HT-29 (cell line): Measurements from ENCODE around the gene LSP1. TPM values are rescaled to one million over a fixed set of nuclear protein-coding genes. Genes with fewer than 3 reads are reported as not detected.
"Not testable (repeated sequence)": the region's sequence is repeated elsewhere in the genome, so short reads cannot be mapped to it uniquely, and the experiment has no call there.

ENCODE experiments used
- DNase-seq: peaks from one replicate; pipeline ENCODE4 v3.0.0-alpha.2; 2015; ENCODE audit warnings: low spot score
- total RNA-seq: library from RNA; depleted of rRNA; stranded (reverse); fragments of >200 nt; shearing (Covaris generic); gene quantifications from 2 replicates; pipeline ENCODE4 v1.2.3, GENCODE V29; 2014

Gene LSP1
- total RNA-seq, 1 experiment from 2014 or later: 0.05 TPM

GRCh38 chr11:1877211-1878136, 24.6 kb downstream of the LSP1 start:
- DNase-seq: peak; percentile 53

GRCh38 chr11:1878137-1879031, 25.5 kb downstream of the LSP1 start:
- no peak for DNase-seq

GRCh38 chr11:1879342-1879940, 26.6 kb downstream of the LSP1 start:
- no peak for DNase-seq

- no peak for DNase-seq
Measured at GRCh38 chr11:1879941-1880720, 27.2 kb downstream of the LSP1 start.

DNA sequence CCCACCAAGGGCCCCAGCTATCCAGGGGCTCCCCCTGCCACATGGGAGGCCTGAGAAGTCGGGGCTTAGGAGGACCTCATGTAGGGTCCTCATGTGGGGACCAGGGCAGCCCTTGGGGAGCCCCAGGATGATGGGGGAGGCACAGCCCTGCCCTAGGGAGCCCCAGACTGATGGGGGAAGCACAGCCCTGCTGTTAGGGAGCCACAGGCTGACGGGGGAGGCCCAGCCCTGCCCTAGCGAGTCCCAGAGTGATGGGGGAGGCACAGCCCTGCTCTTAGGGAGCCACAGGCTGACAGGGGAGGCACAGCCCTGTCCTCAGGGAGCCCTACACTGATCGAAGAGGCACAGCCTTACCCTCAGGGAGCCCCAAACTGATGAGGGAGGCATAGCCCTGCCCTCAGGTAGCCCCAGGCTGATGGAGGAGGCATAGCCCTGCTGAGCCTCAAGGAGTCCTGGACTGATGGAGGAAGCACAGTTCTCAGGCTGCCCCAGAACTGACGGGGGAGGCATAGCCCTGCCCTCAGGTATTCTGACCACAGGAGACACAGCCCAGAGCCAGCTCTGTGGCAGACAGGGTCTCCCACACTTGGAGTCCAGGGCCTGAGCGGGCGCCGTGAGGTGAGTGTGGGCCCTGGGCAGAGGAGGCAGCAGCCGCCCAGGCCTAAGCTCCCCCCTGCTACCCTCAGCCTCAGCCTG, 28.0 kb downstream of the LSP1 start:
- DNase-seq: no peak

GRCh38 chr11:1881442-1882264, 28.8 kb downstream of the LSP1 start:
- no peak for DNase-seq

GRCh38 chr11:1882265-1883238, 29.7 kb downstream of the LSP1 start:
- peak; percentile 86 for DNase-seq

DNA sequence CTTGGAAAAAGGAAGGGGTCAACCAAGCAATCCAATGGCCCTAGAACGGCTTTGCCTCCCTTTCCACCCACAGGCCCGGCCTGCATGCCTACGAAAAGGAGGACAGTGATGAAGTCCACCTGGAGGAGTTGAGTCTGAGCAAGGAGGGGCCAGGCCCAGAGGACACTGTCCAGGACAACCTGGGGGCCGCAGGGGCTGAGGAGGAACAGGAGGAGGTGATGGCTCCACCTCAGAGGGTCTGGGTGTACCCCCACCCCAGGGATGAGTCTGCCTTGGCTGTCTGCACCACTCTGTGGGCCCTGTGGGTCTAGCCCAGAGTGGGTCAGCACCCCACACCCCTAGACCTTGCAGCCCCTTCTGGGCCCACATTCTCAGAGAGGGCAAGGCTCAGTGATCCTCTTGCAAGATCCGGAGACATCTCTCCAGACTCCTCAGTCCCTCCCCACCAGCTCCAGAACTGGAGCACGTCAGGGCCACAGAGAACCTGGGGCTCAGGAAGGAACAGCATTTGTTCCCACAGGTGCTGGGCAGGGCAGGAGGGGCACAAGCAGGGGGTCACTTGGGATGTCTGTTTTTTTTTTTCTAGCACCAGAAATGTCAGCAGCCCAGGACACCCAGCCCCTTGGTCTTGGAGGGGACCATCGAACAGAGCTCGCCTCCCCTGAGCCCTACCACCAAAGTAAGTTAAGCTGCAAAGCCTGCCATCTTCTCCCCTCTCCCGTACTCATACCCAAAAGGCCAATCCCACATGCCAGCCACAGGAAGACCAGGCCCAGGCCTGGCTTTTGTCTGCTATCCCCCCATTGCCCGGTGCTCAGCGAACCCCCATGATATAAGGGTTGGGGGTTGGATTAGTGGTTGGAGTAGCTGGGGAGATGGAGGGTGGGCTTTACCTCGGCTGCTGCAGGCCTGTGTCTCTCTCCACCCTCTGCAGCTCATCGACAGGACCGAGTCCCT, 30.7 kb downstream of the LSP1 start:
- DNase-seq: no peak

GRCh38 chr11:1884303-1884700, 31.4 kb downstream of the LSP1 start:
- DNase-seq: no peak

DNA sequence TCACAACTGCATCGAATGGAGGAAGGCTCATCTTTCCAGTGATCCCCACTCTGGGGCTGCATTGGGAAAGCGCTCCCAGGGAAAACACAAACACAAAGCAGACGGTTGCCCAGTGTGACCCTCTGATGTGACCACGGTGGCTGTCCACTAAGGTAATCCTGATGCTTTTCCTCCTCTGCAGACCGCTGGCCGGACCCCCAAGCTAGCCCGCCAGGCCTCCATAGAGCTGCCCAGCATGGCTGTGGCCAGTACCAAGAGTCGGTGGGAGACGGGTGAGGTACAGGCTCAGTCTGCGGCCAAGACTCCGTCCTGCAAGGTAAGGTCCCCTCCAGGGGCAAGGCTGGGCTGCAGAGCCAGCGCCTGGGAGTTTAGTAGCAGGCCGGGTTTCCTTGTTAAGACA, 33.7 kb downstream of the LSP1 start:
- DNase-seq: not testable (repeated sequence)

DNA sequence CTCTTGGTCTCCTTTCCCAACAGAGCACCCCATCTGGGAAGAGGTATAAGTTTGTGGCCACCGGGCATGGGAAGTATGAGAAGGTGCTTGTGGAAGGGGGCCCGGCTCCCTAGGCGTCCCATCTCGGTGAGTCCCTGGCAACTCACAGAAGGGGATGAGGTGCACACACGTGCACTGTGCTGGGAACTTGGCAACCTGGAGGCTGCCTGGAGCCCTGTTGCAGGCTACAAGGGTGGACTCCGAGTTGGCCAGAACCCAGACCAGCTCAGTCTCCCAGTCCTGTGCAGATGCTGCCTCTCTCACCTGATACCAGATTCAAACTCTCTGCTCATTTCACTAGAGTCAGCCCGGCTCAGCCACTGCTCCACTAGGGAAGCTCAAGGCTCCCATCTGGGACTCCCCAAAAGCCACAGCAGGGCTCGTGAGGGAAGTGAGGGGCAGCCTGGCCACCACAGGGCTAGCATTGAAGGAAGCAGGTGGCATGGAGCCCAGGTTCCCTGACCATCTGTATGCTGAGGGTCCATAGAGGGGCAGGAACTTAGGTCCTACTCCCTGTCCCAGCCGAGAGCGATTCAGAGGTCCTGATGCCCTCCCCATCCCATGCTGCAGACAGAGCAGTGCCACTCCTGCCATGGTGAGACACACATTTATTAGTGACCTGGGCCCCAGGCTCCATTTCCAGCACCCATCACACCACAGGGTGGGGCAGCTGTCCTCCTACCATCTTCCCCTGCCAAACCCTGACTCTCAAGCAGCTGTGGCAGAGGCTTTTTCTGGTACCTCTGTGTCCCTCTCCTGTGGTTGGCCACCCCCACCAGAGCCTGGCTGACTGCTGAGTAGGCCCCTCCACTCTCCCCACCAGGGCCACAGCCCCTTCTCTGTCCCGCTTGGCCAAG, 34.8 kb downstream of the LSP1 start:
- no peak for DNase-seq

DNA sequence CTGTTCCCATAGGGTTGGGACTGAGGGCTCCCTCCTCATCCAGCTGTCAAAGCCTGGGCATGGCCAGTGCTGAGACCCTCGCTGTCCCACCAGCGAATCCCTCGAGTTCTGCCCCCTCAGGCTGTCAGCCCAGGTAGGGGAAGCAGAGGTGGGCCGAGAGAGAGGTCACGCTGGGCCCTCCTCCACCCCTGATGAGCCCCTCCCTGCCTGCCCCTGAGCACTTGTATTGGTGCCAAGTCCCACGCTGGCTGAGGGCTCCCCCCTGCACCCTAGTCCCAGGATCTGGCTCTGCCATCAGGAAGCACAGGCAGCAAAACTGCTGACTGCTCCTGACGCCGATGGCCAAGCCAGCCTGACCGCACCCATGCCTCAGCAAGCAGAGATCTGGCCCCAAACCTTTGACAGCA, 35.5 kb downstream of the LSP1 start:
- no peak for DNase-seq

DNA sequence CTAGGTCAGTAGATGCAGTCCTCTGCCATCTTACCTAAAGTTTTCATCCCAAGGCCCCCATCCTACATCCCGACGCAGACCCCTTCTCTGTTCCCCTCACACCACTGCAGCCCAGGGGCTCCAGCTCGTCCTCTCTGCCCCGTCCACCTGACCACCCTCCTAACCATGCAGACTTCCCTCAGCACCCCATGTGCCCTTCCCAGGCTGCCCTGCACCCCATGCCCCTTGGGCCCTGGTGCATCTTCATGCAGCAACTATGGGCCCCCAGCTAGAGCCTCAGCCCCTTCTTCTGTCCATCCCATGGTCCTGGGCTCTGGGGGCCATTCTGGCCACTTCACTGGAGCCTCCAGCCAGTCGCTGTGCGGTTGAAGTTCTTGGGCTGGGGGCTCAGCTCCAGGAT, 35.9 kb downstream of the LSP1 start:
- no peak for DNase-seq

DNA sequence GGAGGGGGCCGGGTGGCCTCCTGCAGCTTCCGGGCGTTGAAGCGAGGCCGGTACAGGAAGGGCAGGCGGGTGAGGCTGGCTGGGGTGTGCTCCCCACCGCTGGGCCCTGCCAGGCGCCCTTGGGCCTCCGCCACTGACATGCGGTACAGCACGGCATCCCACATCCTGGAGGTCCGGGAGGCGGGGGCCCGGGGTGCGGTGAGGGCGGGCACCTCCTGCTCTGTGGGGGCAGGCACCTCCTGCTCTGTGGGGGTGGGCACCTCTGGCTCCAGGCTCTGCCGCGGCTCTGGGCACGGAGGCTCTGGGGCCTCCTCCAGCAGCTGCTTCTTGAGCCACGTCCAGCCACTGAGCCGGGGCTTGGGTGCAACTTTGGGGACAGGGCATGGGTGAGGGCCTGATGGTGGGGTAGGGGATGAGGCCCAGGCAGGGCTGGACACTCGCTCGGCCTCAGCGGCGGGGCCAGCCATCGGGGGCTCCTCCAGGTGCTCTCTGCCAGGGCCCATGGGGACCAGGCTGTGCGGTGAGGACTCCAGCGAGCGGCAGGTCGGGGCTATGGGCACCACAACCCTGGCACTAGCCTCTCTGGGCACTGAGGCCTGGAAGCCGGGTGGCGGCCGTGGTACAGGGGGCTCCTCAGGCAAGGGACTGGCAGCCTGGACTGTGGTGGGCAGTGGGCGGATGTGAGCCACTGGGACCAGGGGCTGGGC, 36.5 kb downstream of the LSP1 start:
- DNase-seq: no peak
